Left ventricle myocardium inferior (tissue), 1 donor: ENCODE results near the gene SLF1. TPM values are rescaled to one million over a fixed set of nuclear protein-coding genes. Genes with fewer than 3 reads are reported as not detected.

Source experiments
- DNase-seq: peaks from one replicate; pipeline ENCODE4 v3.0.0-alpha.2; 2020
- H3K27ac ChIP-seq: fragments of 200-600 bp; replicated peaks from 2 replicates; pipeline ENCODE4 v1.8.0; 2021
- H3K27me3 ChIP-seq: fragments of 200-600 bp; 2 replicates; pipeline ENCODE4 v1.8.0; 2021; ENCODE audit warnings: low read depth
- H3K36me3 ChIP-seq: fragments of 200-600 bp; 2 replicates; pipeline ENCODE4 v1.8.0; 2021
- H3K4me1 ChIP-seq: fragments of 200-600 bp; 2 replicates; pipeline ENCODE4 v1.8.0; 2021
- H3K4me3 ChIP-seq: fragments of 200-600 bp; 2 replicates; pipeline ENCODE4 v1.8.0; 2021; ENCODE audit warnings: mild to moderate bottlenecking, moderate library complexity
- H3K9me3 ChIP-seq: fragments of 200-600 bp; replicated peaks from 2 replicates; pipeline ENCODE4 v1.8.0; 2021
- CTCF ChIP-seq: fragments of 200-600 bp; IDR thresholded peaks from 2 replicates; pipeline ENCODE4 v1.8.0; 2021; ENCODE audit warnings: antibody characterized with exemption, mild to moderate bottlenecking, borderline replicate concordance
- intact Hi-C: fragments of 100-400 bp; cut with micrococcal nuclease; formaldehyde crosslinking; loops from one replicate; pipeline ENCODE4 v1.11.0; 2022
- total RNA-seq: library from RNA; stranded (reverse); fragmentation: NEBNext Ultra II Directional; extraction: Animal tissue kit (Norgen Biotek cat#: 25700); gene quantifications from one replicate; pipeline ENCODE4 v1.2.1, GENCODE V29; 2021
- donor health status: DM: no; HTN: yes; CAD: no; lungs with severe emphysema.

Gene SLF1
- total RNA-seq, 1 donor from 2014 or later, result 7.1 TPM

- no peaks in the 10 kb centered on the region for H3K9me3 ChIP-seq
- peaks cover 2% of the 10 kb centered on the region for H3K4me1 ChIP-seq
- DNase-seq, result no peak
- intact Hi-C loops, result no loop called here
- H3K36me3 ChIP-seq, result peaks cover 15% of the 10 kb centered on the region
- H3K27me3 ChIP-seq, result no peaks in the 10 kb centered on the region
- no peak overlapping the region for H3K27ac ChIP-seq
- no peak overlapping the region for H3K4me3 ChIP-seq
- no peak for TF ChIP-seq CTCF
These were observed 79.7 kb downstream of the SLF1 start for GRCh38 chr5:94698197-94698596.

GRCh38 chr5:94699562-94699961 lies 81.1 kb downstream of the SLF1 start:
- Histone ChIP-seq H3K36me3 (peaks cover 15% of the 10 kb centered on the region), H3K27ac (no peak overlapping the region), H3K4me1 (no peaks in the 10 kb centered on the region), H3K27me3 (no peaks in the 10 kb centered on the region), H3K4me3 (no peak overlapping the region), H3K9me3 (no peaks in the 10 kb centered on the region)
- no peak for DNase-seq
- intact Hi-C loops, result no loop called here
- TF ChIP-seq CTCF, result no peak

- no peak for TF ChIP-seq CTCF
These were observed 82.1 kb downstream of the SLF1 start for GRCh38 chr5:94700592-94700991.

GRCh38 chr5:94702729-94703128 lies 84.3 kb downstream of the SLF1 start:
- Histone ChIP-seq H3K9me3 (no peaks in the 10 kb centered on the region), H3K36me3 (peaks cover 6% of the 10 kb centered on the region), H3K4me3 (no peak overlapping the region), H3K4me1 (no peaks in the 10 kb centered on the region), H3K27ac (no peak overlapping the region), H3K27me3 (no peaks in the 10 kb centered on the region)
- DNase-seq, result no peak
- intact Hi-C loops, result no loop called here
- TF ChIP-seq CTCF, result no peak

More at GRCh38 chr5:94700592-94700991, 82.1 kb downstream of the SLF1 start:
- Histone ChIP-seq H3K4me1 (no peaks in the 10 kb centered on the region), H3K4me3 (no peak overlapping the region), H3K27me3 (no peaks in the 10 kb centered on the region), H3K27ac (no peak overlapping the region), H3K36me3 (peaks cover 6% of the 10 kb centered on the region), H3K9me3 (no peaks in the 10 kb centered on the region)
- no peak for DNase-seq
- intact Hi-C loops, result no loop called here

GRCh38 chr5:94705427-94705826 lies 87.0 kb downstream of the SLF1 start:
- no peak for DNase-seq
- Histone ChIP-seq H3K36me3 (peaks cover 20% of the 10 kb centered on the region), H3K4me3 (no peak overlapping the region), H3K27ac (no peak overlapping the region), H3K27me3 (no peaks in the 10 kb centered on the region), H3K4me1 (no peaks in the 10 kb centered on the region), H3K9me3 (no peaks in the 10 kb centered on the region)
- intact Hi-C loops, result no loop called here
- TF ChIP-seq CTCF, result no peak

- DNase-seq, result no peak
- Histone ChIP-seq H3K27ac (no peak overlapping the region), H3K36me3 (peaks cover 18% of the 10 kb centered on the region), H3K27me3 (no peaks in the 10 kb centered on the region), H3K9me3 (no peaks in the 10 kb centered on the region), H3K4me1 (no peaks in the 10 kb centered on the region), H3K4me3 (no peak overlapping the region)
- intact Hi-C loops, result no loop called here
- TF ChIP-seq CTCF, result no peak
These were observed 88.9 kb downstream of the SLF1 start for GRCh38 chr5:94707359-94707758.
